Measurements from ENCODE around the gene IKZF4. TPM values are rescaled to one million over a fixed set of nuclear protein-coding genes. Genes with fewer than 3 reads are reported as not detected.
"Not testable (repeated sequence)": the region's sequence is repeated elsewhere in the genome, so short reads cannot be mapped to it uniquely, and the experiment has no call there.

IKZF4 gene
- total and polyA plus RNA-seq, 2 donors from 2014 or later: 2.7 to 9.4 TPM

GRCh38 chr12:56062996-56063395, 42.2 kb downstream of the IKZF4 start:
- Histone ChIP-seq H3K4me3 (ENCODE audit: low read length in 3 of 3) (no peak overlapping the region), H3K4me1 (ENCODE audit: control insufficient read depth in 2 of 3, insufficient read depth in 2 of 3, low read depth in 1 of 3, low read length in 3 of 3) (no peaks in the 10 kb centered on the region), H3K9ac (ENCODE audit: low read length in 3 of 3) (no peak overlapping the region), H3K27me3 (ENCODE audit: control insufficient read depth, insufficient read depth, low read length) (no peaks in the 10 kb centered on the region), H3K9me3 (ENCODE audit: control insufficient read depth in 2 of 3, insufficient read depth in 1 of 3, low read length in 3 of 3) (no peaks in the 10 kb centered on the region), H3K27ac (ENCODE audit: low read depth in 2 of 2, low read length in 2 of 2) (no peak overlapping the region), H3K36me3 (ENCODE audit: control insufficient read depth in 2 of 3, insufficient read depth in 3 of 3, low read length in 3 of 3) (no peaks in the 10 kb centered on the region)
- intact Hi-C loops (cut with DNase I): no loop called here
- TF ChIP-seq CTCF (IDR thresholded peaks at IDR 0.05; ENCODE audit: borderline replicate concordance, extremely low read depth, insufficient read depth): no peak
- DNase-seq (no peak), FAIRE-seq (no peak)

GRCh38 chr12:56071648-56072047, 50.8 kb downstream of the IKZF4 start:
- intact Hi-C loops (cut with DNase I): no loop called here
- TF ChIP-seq CTCF (IDR thresholded peaks at IDR 0.05; ENCODE audit: borderline replicate concordance, extremely low read depth, insufficient read depth): no peak
- FAIRE-seq (no peak), DNase-seq (peak in 1 of 5 donors; percentile 12)
- no peaks in the 10 kb centered on the region for H3K27me3 ChIP-seq (ENCODE audit: control insufficient read depth, insufficient read depth, low read length)
- H3K27ac ChIP-seq (ENCODE audit: low read depth in 2 of 2, low read length in 2 of 2): no peak overlapping the region
- no peaks in the 10 kb centered on the region for H3K9me3 ChIP-seq (ENCODE audit: control insufficient read depth in 2 of 3, insufficient read depth in 1 of 3, low read length in 3 of 3)
- no peaks in the 10 kb centered on the region for H3K4me1 ChIP-seq (ENCODE audit: control insufficient read depth in 2 of 3, insufficient read depth in 2 of 3, low read depth in 1 of 3, low read length in 3 of 3)
- no peaks in the 10 kb centered on the region for H3K36me3 ChIP-seq (ENCODE audit: control insufficient read depth in 2 of 3, insufficient read depth in 3 of 3, low read length in 3 of 3)
- no peak overlapping the region for H3K4me3 ChIP-seq (ENCODE audit: low read length in 3 of 3)
- H3K9ac ChIP-seq (ENCODE audit: low read length in 3 of 3): no peak overlapping the region

GRCh38 chr12:56074396-56074795, 53.6 kb downstream of the IKZF4 start:
- H3K4me3 ChIP-seq (ENCODE audit: low read length in 3 of 3): no peak overlapping the region
- intact Hi-C loops (cut with DNase I): no loop called here
- H3K27ac ChIP-seq (ENCODE audit: low read depth in 2 of 2, low read length in 2 of 2): no peak overlapping the region
- FAIRE-seq (no peak), DNase-seq (no peak)
- no peak overlapping the region for H3K9ac ChIP-seq (ENCODE audit: low read length in 3 of 3)
- H3K36me3 ChIP-seq (ENCODE audit: control insufficient read depth in 2 of 3, insufficient read depth in 3 of 3, low read length in 3 of 3): no peaks in the 10 kb centered on the region
- peaks cover 0 to 4% (median 3%) of the 10 kb centered on the region in 3 donors for H3K4me1 ChIP-seq (ENCODE audit: control insufficient read depth in 2 of 3, insufficient read depth in 2 of 3, low read depth in 1 of 3, low read length in 3 of 3)
- no peaks in the 10 kb centered on the region for H3K9me3 ChIP-seq (ENCODE audit: control insufficient read depth in 2 of 3, insufficient read depth in 1 of 3, low read length in 3 of 3)
- no peaks in the 10 kb centered on the region for H3K27me3 ChIP-seq (ENCODE audit: control insufficient read depth, insufficient read depth, low read length)
- TF ChIP-seq CTCF (IDR thresholded peaks at IDR 0.05; ENCODE audit: borderline replicate concordance, extremely low read depth, insufficient read depth): no peak

GRCh38 chr12:56077966-56078365, 57.1 kb downstream of the IKZF4 start:
- H3K36me3 ChIP-seq (ENCODE audit: control insufficient read depth in 2 of 3, insufficient read depth in 3 of 3, low read length in 3 of 3); H3K9me3 ChIP-seq (ENCODE audit: control insufficient read depth in 2 of 3, insufficient read depth in 1 of 3, low read length in 3 of 3); intact Hi-C loops (cut with DNase I); DNase-seq; H3K4me3 ChIP-seq (ENCODE audit: low read length in 3 of 3); H3K27me3 ChIP-seq (ENCODE audit: control insufficient read depth, insufficient read depth, low read length); H3K4me1 ChIP-seq (ENCODE audit: control insufficient read depth in 2 of 3, insufficient read depth in 2 of 3, low read depth in 1 of 3, low read length in 3 of 3); H3K27ac ChIP-seq (ENCODE audit: low read depth in 2 of 2, low read length in 2 of 2); H3K9ac ChIP-seq (ENCODE audit: low read length in 3 of 3); FAIRE-seq: not testable (repeated sequence)

All from kidney (tissue), 14 donors.